Effector CD4-positive, alpha-beta T cell (primary cell): ENCODE data around the gene ADGRG7.
A peak's percentile ranks its signal among the peaks of the same experiment; 100 is the strongest.

ENCODE experiments used
- DNase-seq: peaks from one replicate; pipeline ENCODE4 v3.0.0-alpha.2; 2020

ADGRG7 gene

DNA sequence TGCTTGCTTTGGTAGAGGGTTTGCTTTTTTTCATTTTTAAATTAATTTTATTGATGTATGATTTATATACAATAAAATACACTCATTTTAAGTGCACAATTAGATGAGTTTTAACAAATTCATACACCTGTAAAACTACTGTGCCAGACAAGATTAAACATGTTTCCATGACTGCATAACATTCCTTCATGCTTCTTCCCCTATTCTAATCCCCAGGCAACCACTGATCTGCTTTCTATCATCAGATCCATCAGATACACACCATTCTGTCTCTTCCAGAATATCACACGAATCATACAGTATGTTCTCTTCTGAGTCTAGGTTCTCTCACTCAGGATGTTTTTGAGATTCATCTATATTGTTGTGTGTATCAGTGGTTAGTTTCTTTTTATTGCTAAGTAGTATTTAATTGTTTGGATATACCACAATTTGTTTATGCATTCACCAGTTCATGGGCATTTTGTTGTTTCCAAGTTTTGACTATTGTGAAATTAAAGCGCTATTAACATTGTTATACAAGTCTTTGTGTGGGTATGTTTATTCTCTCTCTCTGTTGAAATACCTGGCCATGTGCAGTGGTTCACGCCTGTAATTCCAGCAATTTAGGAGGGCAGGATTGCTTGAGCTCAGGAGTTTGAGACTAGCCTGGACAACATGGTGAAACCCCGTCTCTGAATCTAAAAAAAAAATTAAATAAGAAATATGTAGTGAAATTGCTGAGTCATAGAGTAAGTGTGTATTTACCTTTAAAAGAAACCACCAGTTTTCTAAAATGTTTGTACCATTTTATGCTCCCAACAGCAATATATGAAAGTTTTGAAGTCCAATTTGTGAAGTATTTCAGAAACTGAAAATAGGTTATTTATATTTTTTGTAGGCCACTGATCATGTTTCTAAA, 92.9 kb downstream of the ADGRG7 start:
- DNase-seq, result no peak

DNA sequence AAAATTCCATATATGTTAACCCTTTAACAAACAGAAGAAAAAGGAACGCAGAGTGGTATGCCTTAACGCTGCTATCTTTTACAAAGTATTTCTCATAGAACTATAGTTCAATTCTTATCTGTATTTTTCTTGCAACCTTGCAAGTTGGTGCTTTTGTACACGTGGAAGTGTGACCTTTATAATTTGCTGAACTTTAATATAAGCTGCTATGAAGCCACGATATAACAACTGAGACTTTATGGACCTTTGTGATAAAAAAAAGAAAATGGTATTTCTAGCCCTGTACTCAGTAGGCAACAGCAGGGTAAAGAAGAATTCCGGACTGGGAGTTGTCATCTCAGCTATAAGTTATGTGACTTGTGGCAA, 93.6 kb downstream of the ADGRG7 start:
- no peak for DNase-seq

DNA sequence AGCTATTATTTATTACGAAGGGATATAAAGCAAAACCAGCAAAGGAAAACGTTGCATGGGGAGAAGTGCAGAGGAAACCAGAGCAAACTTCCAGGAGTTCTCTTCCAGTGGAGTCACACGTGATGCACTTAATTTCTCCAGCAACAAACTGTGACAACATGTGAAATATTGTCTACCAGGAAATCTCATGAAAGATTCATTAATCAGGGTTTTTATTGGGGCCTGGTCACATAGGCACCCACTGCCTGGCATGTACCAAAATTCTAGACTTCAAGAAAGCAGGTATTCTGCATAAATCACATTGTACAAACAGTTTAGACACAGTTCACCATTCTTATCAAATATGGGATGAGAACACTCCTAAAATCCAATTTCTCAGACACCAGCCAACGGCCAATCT, 94.5 kb downstream of the ADGRG7 start:
- DNase-seq, result no peak

DNA sequence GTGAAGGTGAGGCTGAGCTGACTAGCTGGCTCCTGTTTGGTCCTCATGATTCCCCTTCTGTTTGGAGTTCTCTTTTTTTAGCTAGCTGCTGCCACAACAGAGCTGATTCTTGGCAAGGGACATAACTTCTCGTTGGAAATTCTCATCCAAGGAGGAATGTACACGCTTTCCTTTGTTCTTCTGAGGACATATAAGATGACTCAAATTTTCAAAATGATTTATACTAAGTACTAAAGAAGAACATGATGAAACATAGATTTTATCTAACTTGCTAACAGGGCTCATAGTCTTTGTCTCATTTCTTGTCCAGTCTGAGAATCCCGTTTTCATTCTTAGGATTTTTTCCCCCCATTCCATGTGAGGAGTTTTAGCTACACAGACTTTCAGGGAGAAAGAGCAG, 97.0 kb downstream of the ADGRG7 start:
- no peak for DNase-seq

DNA sequence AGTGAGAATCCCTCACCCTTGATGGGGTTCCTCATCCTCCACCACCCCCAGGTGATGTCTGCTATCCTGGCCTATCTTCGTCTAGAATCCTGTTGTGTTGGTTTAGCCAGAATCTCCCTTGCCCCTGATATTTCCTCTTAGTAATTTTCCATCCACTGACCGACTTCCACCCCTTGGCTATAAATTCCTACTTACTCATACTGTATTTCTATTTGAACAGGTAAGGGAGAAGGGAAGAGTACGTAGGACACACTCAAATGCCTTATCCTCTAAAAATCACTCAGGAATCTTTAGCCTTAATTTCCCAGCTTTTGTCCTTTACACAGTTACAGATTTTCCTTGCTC, 99.2 kb downstream of the ADGRG7 start:
- DNase-seq, result no peak

DNA sequence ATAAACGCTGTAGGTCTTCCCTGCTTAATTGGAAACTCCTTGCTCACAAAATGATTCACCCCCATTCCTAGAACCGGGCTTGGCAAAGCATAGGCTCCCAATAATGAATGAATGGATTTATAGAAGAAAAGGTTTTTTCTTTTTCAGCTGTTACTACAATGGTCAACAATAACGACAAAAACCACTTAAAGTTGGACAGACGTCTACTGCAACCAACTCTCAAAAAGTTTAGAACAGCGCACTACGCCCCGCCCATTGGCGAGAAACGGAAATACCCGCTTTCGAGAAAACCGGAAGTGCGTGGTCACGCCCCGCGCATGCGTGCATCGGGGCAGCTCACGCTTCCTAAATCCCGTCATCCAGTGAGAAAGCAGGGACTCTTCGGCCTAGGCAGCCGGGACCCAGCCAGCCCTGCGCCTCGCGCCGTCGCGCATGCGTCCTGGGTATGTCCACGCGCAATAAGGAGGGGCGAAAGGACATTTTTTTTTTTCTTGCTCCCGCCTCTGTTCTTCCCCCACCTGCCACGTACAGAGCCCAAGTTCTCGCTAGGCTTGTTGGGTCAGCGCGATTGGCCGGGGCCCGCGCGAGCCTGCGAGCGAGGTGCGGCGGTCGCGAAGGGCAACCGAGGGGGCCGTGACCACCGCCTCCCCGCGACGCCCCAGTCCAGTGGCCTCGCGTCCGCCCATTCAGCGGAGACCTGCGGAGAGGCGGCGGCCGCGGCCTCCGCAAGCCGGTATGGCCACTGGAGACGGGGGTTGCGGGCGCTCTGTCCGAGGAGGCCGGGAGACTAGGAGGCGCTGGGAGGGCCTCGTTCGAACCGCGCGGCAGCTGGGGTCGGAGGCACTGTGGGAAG, 99.8 kb downstream of the ADGRG7 start, which contains the start of gene TFG:
TSS of gene TFG (plus strand) at position 506 of the 853 bp plus-strand sequence. CDS start 4,192 bp downstream, outside the sequence.
- peak; percentile 96 for DNase-seq

DNA sequence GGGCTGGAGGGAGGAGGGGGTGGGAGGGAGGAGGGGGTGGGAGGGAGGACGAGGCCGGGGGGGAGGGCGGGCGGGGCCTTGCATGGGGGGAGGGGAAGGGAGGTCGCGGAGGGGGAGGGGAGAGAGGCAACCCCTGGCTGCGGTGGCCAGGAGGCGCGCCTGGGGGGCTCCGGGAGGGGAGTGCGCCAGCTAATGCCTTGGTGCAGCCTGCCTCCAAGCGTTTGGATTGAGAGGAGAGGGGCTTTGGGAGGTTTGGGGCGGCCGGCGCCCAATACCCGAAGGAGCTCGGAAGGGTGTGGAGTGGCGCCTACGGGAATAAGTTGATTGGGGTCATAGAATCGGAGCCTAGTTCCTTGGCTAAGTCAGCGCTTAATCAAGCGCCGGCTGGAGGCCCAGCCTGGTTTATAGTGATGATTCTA, 100.5 kb downstream of the ADGRG7 start:
- DNase-seq, result peak; percentile 13

DNA sequence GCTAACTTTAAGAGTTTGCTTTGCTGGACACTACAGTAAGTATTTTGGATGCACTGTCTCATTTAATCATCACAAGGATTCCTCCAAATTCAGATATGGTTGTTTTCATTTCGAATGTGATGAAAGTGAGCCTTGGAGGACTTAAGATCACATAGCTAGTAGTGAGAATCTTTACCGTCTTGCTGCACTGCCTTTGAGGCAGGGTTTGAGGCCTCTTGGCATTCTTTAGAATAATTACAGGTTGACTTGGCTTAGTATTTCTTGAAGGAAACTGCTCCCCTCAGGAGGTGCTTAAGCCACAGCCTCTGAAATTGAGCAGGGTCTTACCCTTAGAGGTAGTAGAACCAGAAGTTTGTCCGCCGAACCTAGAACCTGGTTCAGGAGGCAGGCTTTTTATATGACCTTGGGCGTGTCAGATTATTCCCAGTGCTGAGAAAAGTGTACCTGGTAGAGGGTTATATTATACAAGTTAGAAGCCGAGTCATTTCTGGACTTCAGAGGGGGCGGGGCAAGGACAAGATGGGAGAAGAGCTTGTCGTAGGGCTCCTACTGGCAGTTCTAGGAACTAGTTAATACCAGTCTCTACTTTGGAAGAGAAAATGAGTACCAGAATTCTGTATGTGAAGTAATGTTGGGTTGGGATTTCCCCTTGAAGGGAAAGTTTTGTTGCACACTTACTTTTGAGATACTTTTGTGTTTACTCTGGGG, 101.0 kb downstream of the ADGRG7 start:
- peak; percentile 19 for DNase-seq

DNA sequence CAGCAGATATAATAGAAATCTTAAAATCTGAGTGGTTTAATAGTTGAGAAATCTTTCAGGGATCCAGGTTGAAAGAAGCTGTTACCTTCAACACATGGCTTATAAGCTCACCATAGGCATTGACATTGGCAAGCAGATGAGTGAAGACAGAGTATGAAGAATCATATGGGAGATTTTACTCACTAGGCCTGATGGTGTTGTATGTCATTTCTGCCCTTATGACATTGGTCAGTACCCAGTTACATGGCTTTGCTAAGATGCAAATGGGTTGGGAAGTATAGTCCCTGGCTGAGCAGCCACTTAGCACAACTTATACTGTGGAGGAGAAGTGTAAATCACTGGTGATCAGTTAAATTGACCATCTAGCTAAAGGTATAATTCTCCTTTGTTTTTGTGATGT, 105.8 kb downstream of the ADGRG7 start:
- DNase-seq, result no peak

DNA sequence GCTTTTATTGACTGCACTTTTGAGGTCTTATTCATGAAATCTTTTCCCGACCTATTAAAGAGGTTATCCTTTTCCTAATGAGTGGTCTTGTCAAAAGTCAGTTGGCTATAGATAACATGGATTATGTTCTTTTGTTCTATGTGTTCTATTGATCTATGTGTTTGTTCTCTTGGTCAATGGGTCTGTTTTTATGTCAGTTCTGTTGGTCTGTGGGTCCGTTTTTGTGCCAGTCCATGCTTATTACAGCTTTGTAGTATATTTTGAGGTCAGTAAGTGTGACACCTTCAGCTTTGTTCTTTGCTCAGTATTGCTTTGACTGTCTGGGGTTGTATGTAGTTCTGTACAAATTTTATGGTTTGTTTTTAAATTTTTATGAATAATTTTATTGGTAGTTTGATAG, 107.7 kb downstream of the ADGRG7 start:
- no peak for DNase-seq

DNA sequence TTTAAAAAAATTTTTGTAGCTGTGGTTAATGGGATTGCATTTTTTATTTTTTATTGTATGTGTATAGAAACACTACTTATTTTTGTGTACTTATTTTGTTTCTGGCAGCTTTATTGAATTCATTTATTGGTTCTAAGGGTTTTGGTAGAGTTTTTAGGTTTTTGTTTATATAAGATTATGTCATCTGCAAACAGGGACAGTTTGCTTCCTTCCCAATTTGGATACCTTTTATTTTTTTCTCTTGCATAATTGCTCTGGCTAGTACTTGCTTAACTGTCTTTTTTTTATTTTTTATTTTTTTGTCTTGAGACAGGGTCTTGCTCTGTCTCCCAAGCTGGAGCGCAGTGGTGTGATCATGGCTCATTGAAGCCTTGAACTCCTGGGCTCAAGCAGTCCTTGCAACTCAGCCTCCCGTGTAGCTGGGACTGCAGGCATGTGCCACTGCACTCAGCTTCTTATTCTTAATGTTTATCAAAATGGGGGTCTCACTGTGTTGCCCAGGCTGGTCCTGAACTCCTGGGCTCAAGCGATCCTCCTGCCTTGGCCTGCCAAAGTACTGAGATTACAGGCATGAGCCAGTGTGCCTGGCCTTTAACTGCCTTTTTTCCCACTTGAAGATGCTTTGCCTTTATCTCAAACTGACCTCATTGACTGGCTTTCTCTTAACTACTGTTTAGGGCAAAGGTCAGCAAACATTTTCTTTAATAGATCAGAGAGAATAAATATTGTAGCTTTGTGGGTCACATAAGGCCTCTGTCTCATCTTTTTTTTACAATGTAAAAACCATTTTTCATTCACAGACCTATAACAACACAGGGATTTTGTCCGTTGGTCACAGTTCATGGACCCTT, 108.5 kb downstream of the ADGRG7 start:
- no peak for DNase-seq

DNA sequence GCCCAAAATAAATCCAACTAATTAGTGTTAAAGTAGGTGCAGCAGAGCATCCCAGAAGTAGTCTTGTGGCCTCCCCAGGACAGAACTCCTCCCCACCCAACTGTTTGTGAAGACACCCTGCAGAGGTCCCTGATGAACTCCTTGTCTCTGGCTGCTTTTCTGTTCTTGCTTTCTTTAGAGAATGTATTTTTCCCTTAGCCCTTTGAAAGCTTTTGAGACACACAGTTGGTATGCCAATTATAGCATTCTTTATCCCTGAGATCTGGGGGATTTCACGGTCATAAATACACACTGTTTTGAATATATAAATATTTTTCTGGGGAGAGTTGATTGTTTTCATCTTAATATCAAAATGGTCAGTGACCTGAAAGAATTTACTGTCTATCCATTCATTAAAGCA, 109.7 kb downstream of the ADGRG7 start:
- DNase-seq, result no peak

DNA sequence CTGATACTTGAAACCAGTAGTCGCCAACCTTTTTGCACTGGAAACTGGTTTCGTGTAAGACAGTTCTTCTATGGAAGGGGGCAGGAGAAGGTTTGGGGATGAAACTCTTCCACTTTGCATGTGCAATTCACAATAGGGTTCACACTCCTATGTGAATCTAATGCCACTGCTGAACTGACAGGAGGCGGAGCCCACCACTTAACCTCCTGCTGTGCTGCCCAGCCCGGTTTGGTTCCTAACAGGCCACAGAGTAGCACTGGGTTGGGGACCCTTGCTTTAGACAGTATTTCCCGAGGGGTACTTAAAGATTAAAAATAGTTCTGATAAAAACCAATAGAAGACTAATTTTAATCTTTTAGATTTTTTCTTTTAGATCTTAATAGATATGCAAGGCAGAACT, 111.0 kb downstream of the ADGRG7 start:
- no peak for DNase-seq

DNA sequence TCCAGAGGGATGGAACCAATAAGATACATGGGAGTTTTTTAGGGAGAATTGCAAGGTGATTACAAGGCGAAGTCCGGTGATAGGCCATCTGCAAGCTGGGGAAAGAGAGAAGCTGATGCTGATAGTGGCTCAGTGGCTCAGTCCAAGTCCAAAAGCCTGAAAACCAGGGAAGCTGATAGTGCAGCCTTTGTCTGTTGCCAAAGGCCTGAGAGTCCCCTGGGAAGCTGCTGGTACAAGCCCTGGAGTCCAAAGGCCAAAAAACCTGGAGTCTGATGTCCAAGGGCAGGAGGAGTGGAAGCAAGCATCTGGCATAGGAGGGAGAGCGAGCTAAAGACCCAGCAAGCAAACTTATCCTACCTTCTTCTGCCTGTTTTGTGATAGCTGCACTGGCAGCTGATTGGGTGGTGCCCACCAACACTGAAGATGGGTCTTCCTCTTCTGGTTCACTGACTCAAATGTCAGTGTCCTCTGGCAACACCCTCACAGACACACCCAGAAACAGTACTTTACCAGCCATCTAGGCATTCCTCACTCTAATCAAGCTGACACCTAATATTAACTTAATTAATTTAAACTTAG, 116.6 kb downstream of the ADGRG7 start:
- DNase-seq, result no peak

DNA sequence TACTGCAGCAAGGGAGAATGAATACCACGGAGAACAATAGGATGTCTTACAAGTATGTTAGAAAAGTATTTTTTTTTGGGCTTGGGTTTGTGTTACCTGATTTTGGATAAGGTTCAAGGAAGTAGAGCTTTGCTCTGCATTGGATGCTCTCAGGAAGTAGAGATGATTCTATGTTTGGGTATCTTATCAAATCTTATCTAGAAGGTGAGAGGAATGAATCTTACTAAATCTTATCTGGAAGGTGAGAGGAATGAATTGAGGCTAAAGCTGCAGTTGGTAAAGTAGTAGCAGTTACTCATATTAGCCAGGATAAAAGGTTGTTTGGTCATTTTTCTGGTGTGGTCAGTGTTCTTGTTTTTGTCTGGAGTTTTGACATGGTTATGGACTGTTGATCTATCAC, 117.3 kb downstream of the ADGRG7 start:
- no peak for DNase-seq

DNA sequence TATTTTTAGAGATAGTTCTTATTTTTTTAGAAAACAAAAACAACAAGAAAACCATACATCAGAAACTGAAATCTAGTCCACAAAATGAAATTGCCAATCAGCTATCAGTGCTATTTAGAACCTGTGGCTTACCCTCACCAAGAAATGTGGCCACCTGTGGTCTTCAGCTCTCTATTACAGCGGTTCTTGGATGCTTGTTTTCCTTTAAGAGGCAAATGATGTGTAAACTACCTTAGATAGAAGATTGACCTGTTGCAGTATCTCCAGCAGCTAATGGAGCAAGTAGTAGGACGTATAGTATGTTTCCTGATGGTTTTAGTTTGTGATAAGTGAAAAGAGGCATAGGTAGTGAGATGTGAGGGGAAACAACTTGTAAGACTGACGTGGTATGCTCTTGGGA, 121.1 kb downstream of the ADGRG7 start:
- no peak for DNase-seq

DNA sequence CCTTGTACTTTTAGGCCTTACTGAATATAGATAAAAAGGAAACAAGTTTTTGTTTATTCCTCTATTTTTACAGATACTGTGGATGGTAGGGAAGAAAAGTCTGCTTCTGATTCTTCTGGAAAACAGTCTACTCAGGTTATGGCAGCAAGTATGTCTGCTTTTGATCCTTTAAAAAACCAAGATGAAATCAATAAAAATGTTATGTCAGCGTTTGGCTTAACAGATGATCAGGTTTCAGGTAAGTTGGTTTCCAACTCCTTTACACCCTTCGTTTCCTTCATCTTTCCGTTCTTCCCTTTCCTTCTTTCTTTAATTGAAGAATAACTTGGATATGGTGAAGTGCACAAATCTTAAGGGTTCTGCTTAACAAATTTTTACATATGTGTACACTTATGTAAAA, 123.0 kb downstream of the ADGRG7 start:
- no peak for DNase-seq

DNA sequence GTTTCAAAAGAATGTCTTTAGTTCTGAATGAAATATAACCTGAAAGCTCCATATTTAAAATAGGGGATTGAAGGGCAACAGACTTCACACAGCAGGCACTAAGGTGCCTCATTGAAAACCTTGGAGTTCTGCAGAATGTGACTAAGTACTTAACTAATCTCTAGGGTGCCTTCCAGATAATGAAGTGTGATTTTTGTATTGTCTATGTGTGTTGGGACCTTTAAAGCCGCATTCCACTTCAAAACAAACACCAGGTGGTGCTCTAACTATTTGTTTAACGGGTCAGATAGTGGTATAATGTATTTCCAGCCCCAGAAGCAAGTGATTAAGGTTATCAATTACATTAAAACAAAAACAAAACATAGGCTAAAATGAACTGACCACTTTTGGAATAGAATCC, 127.9 kb downstream of the ADGRG7 start:
- no peak for DNase-seq

DNA sequence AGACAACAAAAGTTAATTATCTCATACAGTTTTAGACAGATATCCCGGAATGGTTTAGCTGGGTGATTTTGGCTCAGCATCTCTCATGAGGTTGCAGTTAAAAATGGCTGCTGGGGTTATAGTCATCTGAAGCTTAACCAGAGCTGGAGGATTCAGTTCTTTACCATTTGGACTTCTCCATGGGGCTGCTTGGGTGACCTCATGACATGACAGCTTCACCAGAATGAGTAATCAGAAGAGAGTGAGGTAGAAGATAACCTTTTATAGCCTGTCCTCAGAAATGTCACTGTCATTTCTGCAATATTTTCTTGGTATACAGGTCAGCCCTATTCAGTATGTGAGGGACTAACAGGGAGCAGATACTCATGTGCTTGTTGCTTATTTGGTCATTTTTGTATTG, 130.8 kb downstream of the ADGRG7 start:
- DNase-seq, result no peak

DNA sequence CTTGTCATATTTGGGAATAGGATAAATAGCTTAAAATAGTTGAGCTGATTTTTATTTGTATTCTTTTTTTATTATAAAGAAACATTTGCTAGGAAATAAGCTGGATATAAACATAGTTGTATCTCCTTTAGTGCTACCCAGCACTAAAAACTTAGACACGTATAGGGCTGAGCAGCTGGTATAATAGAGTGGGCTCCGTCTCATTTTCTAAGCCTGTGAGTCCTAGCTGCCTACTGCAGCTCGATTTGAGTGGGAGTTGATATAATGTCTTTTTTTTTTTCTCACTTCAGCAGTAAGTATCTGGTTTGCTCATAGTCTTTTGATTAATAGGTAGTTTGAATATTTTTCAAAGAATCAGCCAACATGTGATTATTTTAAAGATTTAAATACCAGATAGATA, 134.1 kb downstream of the ADGRG7 start:
- no peak for DNase-seq

DNA sequence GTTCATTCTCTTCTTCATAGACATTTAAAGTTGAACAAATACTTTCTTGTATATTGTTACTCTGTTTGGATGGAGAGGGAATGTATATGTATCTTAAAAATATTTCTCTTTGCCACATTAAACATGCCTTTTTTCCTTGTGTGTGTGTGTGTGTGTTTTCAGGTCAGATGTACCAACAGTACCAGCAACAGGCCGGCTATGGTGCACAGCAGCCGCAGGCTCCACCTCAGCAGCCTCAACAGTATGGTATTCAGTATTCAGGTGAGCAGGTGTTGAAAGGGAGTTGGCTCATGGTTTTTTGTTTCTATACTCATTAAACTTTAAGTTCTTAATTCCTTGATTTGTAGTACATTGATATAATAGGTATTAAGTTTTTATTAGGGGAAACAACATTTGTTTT, 135.3 kb downstream of the ADGRG7 start:
- DNase-seq, result no peak
